Activated CD4-positive, alpha-beta T cell treated with anti-CD3 and anti-CD28 coated beads for 4 hours (primary cell): ENCODE data around the gene TTC31.

Experiments used
- DNase-seq, 2 donors: peaks; one replicate each; pipeline ENCODE4 v3.0.0-alpha.2; 2020

The TTC31 gene

GRCh38 chr2:74527741-74528140 is 44.9 kb downstream of the TTC31 start:
- no peak for DNase-seq

- DNase-seq: no peak
Observed at GRCh38 chr2:74528600-74529356, 45.9 kb downstream of the TTC31 start.

DNA sequence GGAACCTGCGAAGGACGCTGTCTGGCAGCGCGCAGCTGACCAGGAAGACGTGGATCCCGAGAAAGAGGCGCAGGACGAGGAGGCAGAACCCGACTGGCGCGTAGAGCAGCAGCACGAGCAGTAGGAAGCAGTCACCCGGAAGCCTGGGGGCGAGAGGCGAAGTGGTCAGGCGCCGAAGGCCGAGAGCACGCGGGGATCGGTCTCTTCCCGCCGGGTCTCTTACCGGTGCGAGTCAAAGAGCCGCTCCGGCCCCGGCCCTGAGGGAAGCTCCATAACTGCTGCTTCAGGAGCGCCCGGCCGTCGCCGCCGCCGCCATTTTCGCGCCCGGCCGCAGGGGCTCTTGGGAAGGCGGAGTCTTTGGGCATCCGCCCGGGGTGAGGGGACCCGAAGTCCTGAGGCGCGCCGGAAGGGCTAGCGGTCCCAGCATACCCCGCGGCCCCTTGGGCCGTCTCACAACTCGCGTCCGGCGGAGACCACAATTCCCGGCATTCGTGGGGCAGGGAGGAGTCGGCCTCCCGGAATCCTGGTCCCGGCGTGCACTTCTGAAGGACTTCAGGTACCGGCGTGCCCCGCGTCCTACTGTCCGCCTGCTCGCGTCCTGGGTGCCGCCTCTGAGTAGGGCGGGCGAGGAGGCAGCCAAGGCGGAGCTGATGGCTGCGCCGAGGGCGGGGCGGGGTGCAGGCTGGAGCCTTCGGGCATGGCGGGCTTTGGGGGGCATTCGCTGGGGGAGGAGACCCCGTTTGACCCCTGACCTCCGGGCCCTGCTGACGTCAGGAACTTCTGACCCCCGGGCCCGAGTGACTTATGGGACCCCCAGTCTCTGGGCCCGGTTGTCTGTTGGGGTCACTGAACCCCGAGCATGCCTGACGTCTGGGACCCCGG is 46.7 kb downstream of the TTC31 start, which contains the start of the genes AUP1 and HTRA2:
Gene AUP1 (minus strand): TSS at position 350 of the 882 bp plus-strand sequence. CDS start 77 bp downstream, at position 273.
Gene HTRA2 (plus strand): TSS at position 577 of the 882 bp plus-strand sequence. CDS start 74 bp downstream, at position 651.
- peak; percentile 81 to 85 for DNase-seq

DNA sequence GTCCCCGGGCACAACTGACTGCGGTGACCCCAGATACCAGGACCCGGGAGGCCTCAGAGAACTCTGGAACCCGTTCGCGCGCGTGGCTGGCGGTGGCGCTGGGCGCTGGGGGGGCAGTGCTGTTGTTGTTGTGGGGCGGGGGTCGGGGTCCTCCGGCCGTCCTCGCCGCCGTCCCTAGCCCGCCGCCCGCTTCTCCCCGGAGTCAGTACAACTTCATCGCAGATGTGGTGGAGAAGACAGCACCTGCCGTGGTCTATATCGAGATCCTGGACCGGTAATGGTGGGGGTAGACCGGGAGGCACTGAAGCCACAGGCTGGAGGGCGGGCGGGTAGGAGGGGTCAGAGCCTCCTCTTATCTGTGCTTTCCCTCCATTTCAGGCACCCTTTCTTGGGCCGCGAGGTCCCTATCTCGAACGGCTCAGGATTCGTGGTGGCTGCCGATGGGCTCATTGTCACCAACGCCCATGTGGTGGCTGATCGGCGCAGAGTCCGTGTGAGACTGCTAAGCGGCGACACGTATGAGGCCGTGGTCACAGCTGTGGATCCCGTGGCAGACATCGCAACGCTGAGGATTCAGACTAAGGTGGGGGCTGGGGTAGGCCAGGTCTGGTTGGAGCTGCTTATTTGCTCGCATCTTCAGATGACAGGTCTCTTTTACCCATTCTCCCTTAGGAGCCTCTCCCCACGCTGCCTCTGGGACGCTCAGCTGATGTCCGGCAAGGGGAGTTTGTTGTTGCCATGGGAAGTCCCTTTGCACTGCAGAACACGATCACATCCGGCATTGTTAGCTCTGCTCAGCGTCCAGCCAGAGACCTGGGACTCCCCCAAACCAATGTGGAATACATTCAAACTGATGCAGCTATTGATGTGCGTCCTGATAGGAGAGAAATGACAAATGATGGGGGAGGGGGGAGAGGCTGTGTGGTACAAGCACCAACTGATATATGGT is 47.6 kb downstream of the TTC31 start:
- DNase-seq: peak in 1 of 2 donors; percentile 32

GRCh38 chr2:74531666-74532065 is 48.8 kb downstream of the TTC31 start:
- DNase-seq: no peak

DNA sequence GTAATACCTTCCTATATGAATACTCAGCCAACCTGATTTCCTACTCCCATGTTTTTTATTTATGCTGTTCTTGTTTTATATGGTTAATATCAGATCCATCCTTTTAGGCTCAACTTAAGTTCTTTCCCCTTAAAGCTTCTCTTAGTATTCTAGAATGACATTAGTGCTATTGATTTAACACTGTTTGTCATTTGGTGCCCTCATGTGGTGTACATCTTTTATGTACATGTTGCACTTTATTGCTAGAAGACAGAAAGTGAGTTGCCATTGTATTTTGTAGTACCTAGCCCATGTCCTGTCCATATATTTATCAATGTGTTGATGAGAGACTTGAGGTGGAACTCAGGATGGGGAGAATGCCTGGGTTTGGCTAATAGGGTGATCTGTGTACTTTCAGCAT is 49.3 kb downstream of the TTC31 start:
- DNase-seq: no peak

DNA sequence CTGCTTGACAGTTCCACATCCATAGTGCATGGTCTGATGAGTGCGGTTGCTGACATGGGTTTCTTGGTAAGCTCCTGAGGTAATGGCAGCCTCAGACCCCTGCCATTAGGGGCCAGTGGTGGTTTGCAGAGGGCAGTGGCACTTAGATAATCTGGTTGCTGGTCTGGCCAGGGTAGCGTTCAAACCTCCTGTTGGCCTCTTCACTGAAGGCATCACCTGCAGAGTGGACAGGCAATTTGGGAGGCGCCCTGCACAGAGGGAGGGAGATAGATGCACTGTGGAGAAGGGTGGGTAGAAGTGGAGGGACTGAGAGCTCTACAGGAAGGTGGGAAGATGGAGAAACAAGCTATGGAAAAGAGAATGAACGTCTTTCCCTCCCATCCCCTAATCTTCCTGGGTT is 50.6 kb downstream of the TTC31 start:
- DNase-seq: no peak

DNA sequence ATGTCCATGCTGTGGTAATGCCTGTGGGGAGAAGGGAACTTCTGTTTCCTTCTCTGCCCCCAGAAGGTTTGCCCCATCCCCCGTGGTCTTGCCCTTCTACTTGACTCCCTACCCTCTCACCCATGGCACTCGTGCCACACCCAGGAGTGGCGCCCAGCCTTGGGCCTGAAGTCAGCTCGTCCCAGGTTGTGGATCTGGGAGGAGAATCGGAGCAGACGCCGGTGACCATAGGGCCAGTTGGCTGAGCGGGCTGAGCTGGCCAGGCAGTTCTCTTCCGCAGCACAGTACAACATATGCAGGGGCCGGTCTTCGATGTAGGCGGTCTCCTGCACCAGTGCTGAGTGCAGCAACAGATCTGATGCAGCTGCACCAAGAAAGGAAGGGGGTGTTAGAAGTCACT is 51.5 kb downstream of the TTC31 start:
- no peak for DNase-seq

DNA sequence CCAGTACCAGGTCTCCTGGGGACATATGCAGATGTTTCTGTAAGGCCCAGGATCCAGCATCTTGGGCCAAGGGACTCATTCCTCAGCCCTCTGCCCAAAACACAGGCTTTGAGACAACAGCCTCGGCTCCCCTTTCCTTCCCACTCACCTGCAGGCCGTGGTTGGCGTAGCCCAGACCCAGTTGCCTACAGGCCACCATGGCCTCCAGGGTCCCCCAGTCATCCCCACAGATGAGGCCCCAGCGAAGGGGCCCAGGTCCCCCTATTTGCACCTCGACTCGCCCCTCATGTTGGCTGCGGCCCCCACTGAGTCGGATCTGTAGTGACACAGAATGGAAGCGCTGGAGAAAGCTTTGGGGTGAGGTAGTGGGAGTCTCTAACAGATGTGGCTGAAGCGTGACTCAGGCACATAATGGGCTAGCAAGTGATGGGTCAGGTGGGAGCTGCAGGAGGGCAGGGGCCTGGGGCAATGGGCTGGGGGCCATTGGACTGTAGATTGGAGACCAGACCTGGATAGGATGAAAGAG is 52.6 kb downstream of the TTC31 start:
- no peak for DNase-seq

DNA sequence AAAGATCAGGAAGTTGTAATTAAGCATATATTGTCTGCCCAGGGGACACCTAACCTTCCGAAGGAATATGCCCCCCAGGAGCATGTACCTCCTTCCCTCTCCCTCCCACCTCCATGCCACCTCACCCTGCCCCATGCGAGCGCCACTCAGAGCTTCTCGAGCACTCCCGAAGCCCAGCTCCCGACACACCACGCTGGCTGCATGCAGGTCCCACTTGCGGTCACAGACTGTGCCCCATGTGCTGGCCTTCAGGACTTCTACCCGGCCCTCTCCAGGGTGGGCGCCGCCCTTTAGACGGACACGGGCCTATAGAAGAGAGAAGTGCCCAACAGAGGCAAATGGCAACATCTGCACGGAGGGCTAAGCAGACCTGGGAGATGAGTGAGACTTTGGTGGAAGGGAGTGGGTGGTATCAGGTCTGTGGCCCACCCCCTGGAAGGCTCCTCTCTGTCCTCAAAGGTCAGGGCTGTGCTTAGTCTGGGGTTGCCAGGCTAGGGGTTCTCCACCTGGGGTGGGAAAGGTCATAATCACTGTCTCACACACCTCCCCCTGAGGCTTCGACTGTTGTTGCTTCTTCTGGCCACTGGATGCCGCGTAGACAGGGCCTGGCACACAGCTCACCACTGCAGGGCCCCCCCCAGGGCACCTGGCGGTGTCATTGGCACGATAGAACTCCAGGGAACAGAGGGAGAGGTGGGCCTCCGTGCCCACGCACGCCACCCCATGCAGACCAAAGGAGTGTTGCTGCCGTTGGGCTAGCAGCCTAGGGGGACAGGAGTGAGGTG is 53.5 kb downstream of the TTC31 start:
- DNase-seq: no peak

DNA sequence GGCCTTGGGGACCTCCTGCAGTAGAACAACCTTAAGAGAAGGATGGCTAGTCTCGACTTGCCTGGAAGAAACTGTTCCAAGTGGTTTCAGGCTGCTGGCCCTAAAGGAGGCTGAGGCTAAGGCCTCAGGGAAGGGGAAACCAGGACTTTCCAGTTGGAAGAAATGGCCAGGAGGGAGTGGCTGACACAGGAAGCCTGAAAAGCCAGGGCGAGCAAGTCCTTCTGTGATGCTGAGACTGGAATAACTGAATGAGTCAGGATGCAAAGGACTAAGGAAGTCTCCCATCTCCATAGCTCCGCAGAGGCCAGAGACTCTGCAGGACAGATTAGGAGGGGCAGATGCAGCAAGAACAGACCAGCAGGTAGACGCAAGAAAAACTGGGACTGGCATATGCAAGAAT is 54.3 kb downstream of the TTC31 start:
- DNase-seq: no peak

DNA sequence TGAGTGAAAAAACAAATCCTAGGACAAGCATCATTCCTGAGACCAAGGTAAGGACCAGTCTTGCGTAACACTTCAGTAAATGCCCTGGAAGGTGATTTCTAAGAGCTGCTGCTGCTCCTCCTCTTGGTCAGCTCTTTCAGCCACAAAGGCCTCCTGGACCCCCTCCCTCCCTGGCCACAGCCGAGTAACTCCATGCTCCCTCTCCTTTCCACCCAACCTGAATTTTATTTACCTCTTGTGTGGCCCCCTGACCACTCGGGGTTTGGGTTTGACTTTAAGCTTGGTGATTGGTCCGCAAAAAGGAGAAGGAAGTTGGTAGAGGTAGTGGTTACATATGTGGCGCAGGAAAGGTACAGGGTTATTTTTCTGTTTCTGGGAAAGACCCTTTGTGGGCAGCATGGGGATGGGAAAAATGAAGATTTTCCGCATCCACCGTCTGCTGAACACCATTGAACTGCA is 56.0 kb downstream of the TTC31 start:
- DNase-seq: no peak

DNA sequence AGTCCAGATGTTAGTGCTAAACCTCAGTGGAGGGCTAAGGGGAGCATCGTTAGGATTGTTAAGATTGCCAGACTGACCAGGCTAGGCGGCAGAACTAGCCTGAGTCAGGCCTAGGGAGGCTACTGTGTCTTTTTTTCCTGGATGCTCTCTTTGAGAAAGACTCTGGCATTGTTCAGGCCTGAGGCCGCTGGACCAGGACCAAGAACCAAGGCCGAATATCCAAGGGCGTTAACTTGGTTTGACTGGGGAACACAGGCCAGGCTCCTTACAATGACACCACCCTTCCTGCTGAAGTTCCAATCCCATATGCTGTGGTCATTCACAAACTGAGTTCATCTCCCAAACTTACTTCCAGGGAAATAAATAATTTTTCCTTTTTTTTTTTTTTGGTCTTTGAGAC is 57.4 kb downstream of the TTC31 start:
- DNase-seq: no peak

DNA sequence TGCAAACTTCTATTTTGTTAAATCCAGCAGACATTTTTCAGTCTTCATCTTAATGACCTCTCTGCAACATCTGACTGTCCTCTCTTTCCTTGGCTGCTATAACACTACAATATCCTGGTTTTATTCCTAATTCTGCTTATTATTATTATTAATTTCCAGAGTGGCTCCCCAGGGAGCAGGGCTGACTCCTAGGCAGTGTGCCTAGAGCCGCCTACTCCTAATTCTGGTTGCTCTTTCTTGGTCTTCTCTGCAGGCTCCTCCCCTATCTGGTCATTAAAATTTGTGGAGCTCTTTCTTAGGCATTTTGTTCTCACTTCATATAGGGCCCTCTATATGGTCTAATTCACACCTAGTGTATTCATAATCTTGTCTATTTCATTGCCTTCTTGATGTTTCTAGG is 60.1 kb downstream of the TTC31 start:
- no peak for DNase-seq
